Measurements from ENCODE around the gene ERI3. TPM values are rescaled to one million over a fixed set of nuclear protein-coding genes. Genes with fewer than 3 reads are reported as not detected.
A peak's percentile ranks its signal among the peaks of the same experiment; 100 is the strongest.

The ERI3 gene
- total and polyA plus RNA-seq, 2 donors (not counting 3 experiments of a cell fraction or from before 2014, with no cell fraction given), result 45.3 to 94.0 TPM

GRCh38 chr1:44275991-44276405 lies 79.1 kb downstream of the ERI3 start:
- CTCF ChIA-PET, result interaction anchor here (1.5 kb wide), 1 partner anchor 14 kb away, joined by 4 read pairs; no protein-coding TSS in a partner anchor
- FAIRE-seq (peak; percentile 40), DNase-seq (ENCODE audit: low read depth, low spot score) (peak; percentile 9)

More at GRCh38 chr1:44275991-44276405, 79.1 kb downstream of the ERI3 start:
- Histone ChIP-seq H3K4me2 (ENCODE audit: insufficient read depth, low read length) (no peak overlapping the region), H3K9me3 (replicated peaks; ENCODE audit: control insufficient read depth, insufficient read depth, low read length) (no peaks in the 10 kb centered on the region), H3K36me3 (ENCODE audit: control insufficient read depth in 2 of 2, extremely low read depth in 1 of 2, insufficient read depth in 2 of 2, low read length in 2 of 2) (peaks cover 0 to 2% of the 10 kb centered on the region in 2 experiments), H3K9ac (replicated peaks; ENCODE audit: extremely low read depth, insufficient read depth, low read length) (no peak overlapping the region), H2AFZ (ENCODE audit: low read depth, low read length) (no peak overlapping the region), H4K20me1 (replicated peaks; ENCODE audit: control insufficient read depth, extremely low read depth, insufficient read depth, low read length) (no peaks in the 10 kb centered on the region), H3K4me3 (replicated peaks in 1 of 3; ENCODE audit: insufficient read depth in 1 of 3, low read depth in 1 of 3, low read length in 3 of 3) (no peak overlapping the region), H3K4me1 (ENCODE audit: control insufficient read depth, extremely low read depth, insufficient read depth, low read length) (no peaks in the 10 kb centered on the region), H3K27ac (ENCODE audit: insufficient read depth, low read depth, low read length) (no peak overlapping the region), H3K9me1 (replicated peaks; ENCODE audit: control insufficient read depth, extremely low read depth, insufficient read depth, low read length) (no peaks in the 10 kb centered on the region), H3K27me3 (ENCODE audit: control insufficient read depth in 2 of 2, insufficient read depth in 2 of 2, low read length in 2 of 2) (no peaks in the 10 kb centered on the region), H3K79me2 (ENCODE audit: control insufficient read depth, insufficient read depth, low read length) (no peaks in the 10 kb centered on the region)
- intact Hi-C loops (cut with micrococcal nuclease) (no loop called here), dilution Hi-C loops (cut with MboI; ENCODE audit: extremely low pct_ligation_motif_present, low sequenced_read_pairs) (no loop called here)
- no TSS peak for BruUV-seq (replicated peaks)
- TF ChIP-seq EZH2 (IDR thresholded peaks at IDR 0.05; ENCODE audit: borderline replicate concordance, low read depth, low read length, severe bottlenecking) (no peak), GATA2 (IDR thresholded peaks at IDR 0.05; ENCODE audit: insufficient read depth, insufficient read length, low read depth, low read length) (no peak), MYC (IDR thresholded peaks at IDR 0.05; ENCODE audit: low read depth, low read length) (no peak), POLR2A (IDR thresholded peaks at IDR 0.05; ENCODE audit: low read depth, low read length) (no peak), FOS (IDR thresholded peaks at IDR 0.05; ENCODE audit: borderline replicate concordance, insufficient read depth, low read length) (no peak), POLR2AphosphoS5 (IDR thresholded peaks at IDR 0.05; ENCODE audit: insufficient read depth, low read depth, low read length) (no peak), JUN (IDR thresholded peaks at IDR 0.05; ENCODE audit: borderline replicate concordance, insufficient read depth, insufficient read length, low read depth) (no peak), CTCF (IDR thresholded peaks at IDR 0.05; ENCODE audit: extremely low read depth in 1 of 2, insufficient read depth in 1 of 2, low read depth in 1 of 2, low read length in 2 of 2) (no peak), MAX (IDR thresholded peaks at IDR 0.05; ENCODE audit: insufficient read depth, insufficient read length) (no peak)
- POLR2A ChIA-PET, result no interaction called here

All from endothelial cell of umbilical vein (primary cell).